OCI-LY1 (cell line): ENCODE data around the gene TMEM158.

Experiments
- H2AFZ ChIP-seq: fragments of 200-600 bp; sonication (generic), shearing (Covaris generic); 2 replicates; pipeline ENCODE4 v1.6.0; 2014; ENCODE audit warnings: antibody characterized with exemption, mild to moderate bottlenecking, low read length
- H3F3A ChIP-seq: fragments of 200-600 bp; sonication (generic), shearing (Covaris generic); 2 replicates; pipeline ENCODE4 v1.6.0; 2014; ENCODE audit warnings: mild to moderate bottlenecking, antibody characterized with exemption, low read length, moderate library complexity; ENCODE audit not compliant: insufficient read depth
- H3K27ac ChIP-seq: fragments of 200-600 bp; sonication (generic); 2 replicates; pipeline ENCODE4 v1.5.1; 2014; ENCODE audit warnings: low read length, mixed run types, mild to moderate bottlenecking, low read depth; ENCODE audit not compliant: poor library complexity, severe bottlenecking
- H3K27me3 ChIP-seq: fragments of 200-600 bp; sonication (generic); 2 replicates; pipeline ENCODE4 v1.6.0; 2014; ENCODE audit warnings: antibody characterized with exemption, mild to moderate bottlenecking, low read length, moderate library complexity; ENCODE audit not compliant: insufficient read depth
- H3K36me3 ChIP-seq: fragments of 200-600 bp; sonication (generic); 2 replicates; pipeline ENCODE4 v1.6.1; 2014; ENCODE audit warnings: mild to moderate bottlenecking, antibody characterized with exemption, low read length, moderate library complexity, mixed read lengths; ENCODE audit not compliant: insufficient read depth
- H3K4me1 ChIP-seq: fragments of 200-600 bp; sonication (generic); 2 replicates; pipeline ENCODE4 v1.5.1; 2014; ENCODE audit warnings: mild to moderate bottlenecking, low read length, moderate library complexity; ENCODE audit not compliant: insufficient read depth, severe bottlenecking
- H3K4me2 ChIP-seq: fragments of 200-600 bp; sonication (generic), shearing (Covaris generic); 2 replicates; pipeline ENCODE4 v1.6.1; 2014; ENCODE audit warnings: low read length
- H3K4me3 ChIP-seq: fragments of 200-600 bp; sonication (generic); 2 replicates; pipeline ENCODE4 v1.5.1; 2014; ENCODE audit warnings: low read length, low read depth, mild to moderate bottlenecking, mixed read lengths; ENCODE audit not compliant: poor library complexity, severe bottlenecking
- H3K79me2 ChIP-seq: fragments of 200-600 bp; shearing (Covaris generic); 2 replicates; pipeline ENCODE4 v1.6.1; 2016; ENCODE audit warnings: mixed run types, low read length, mixed read lengths; ENCODE audit not compliant: insufficient read depth
- H3K9ac ChIP-seq: fragments of 200-600 bp; sonication (generic), shearing (Covaris generic); 2 replicates; pipeline ENCODE4 v1.6.1; 2014; ENCODE audit warnings: mild to moderate bottlenecking, low read length, mixed read lengths
- H3K9me2 ChIP-seq: fragments of 200-600 bp; sonication (generic), shearing (Covaris generic); 2 replicates; pipeline ENCODE4 v1.6.1; 2014; ENCODE audit warnings: low read depth, mild to moderate bottlenecking, low read length, mixed read lengths
- H3K9me3 ChIP-seq: fragments of 200-600 bp; shearing (Covaris generic); 2 replicates; pipeline ENCODE4 v1.6.1; 2014; ENCODE audit warnings: low read length, mixed read lengths
- H4K20me1 ChIP-seq: fragments of 200-600 bp; sonication (generic), shearing (Covaris generic); 2 replicates; pipeline ENCODE4 v1.6.0; 2016; ENCODE audit warnings: mild to moderate bottlenecking, low read length; ENCODE audit not compliant: insufficient read depth
- CTCF ChIP-seq: fragments of 200-600 bp; sonication (generic), shearing (Covaris generic); IDR thresholded peaks from 2 replicates; pipeline ENCODE4 v1.5.1; 2017; ENCODE audit warnings: mild to moderate bottlenecking, antibody characterized with exemption, low read length, moderate library complexity, mixed read lengths
- EZH2 ChIP-seq: fragments of 200-600 bp; sonication (generic), shearing (Covaris generic); IDR thresholded peaks from 2 replicates; pipeline ENCODE4 v1.8.0; 2017; ENCODE audit warnings: borderline replicate concordance, mixed run types, mild to moderate bottlenecking, antibody characterized with exemption, low read length, moderate library complexity, mixed read lengths

The TMEM158 gene

GRCh38 chr3:45226206-45226915, at the start of gene TMEM158:
Gene TMEM158, minus strand, starts transcription at chr3:45226287. Its CDS starts 260 bp downstream, at chr3:45226027.
- no peak within 1 kb of the TSS for H3K9ac ChIP-seq
- H4K20me1 ChIP-seq: no peaks in the 10 kb centered on the region
- no peaks in the 10 kb centered on the region for H3K79me2 ChIP-seq
- 0 out of 2 replicates have a peak, but pooled peaks cover 6% of the 10 kb centered on the region for H3K27me3 ChIP-seq
- no peaks in the 10 kb centered on the region for H3K9me3 ChIP-seq
- H3K9me2 ChIP-seq: no peaks in the 10 kb centered on the region
- H3K4me2 ChIP-seq: peak within 1 kb of the TSS; percentile 50
- H3K36me3 ChIP-seq: no peaks in the 10 kb centered on the region
- no peak within 1 kb of the TSS for H2AFZ ChIP-seq
- no peak within 1 kb of the TSS for H3K27ac ChIP-seq
- H3F3A ChIP-seq: no peaks in the 10 kb centered on the region
- H3K4me3 ChIP-seq: peak within 1 kb of the TSS; percentile 31
- no peaks in the 10 kb centered on the region for H3K4me1 ChIP-seq
- TF ChIP-seq EZH2 (no peak), CTCF (no peak)

- Histone ChIP-seq H3K9ac (no peak overlapping the region), H3K4me2 (no peak overlapping the region), H3K79me2 (no peaks in the 10 kb centered on the region), H2AFZ (no peak overlapping the region), H3K27ac (no peak overlapping the region), H3K4me3 (no peak overlapping the region), H4K20me1 (no peaks in the 10 kb centered on the region), H3K27me3 (no peaks in the 10 kb centered on the region), H3K9me2 (no peaks in the 10 kb centered on the region), H3F3A (no peaks in the 10 kb centered on the region), H3K9me3 (no peaks in the 10 kb centered on the region), H3K4me1 (no peaks in the 10 kb centered on the region), H3K36me3 (no peaks in the 10 kb centered on the region)
- TF ChIP-seq EZH2 (no peak), CTCF (no peak)
Observed at GRCh38 chr3:45275006-45275704, 49.1 kb upstream of the TMEM158 start.

GRCh38 chr3:45273681-45274515, 47.8 kb upstream of the TMEM158 start:
- no peak overlapping the region for H3K4me2 ChIP-seq
- no peak overlapping the region for H2AFZ ChIP-seq
- no peaks in the 10 kb centered on the region for H3K27me3 ChIP-seq

More at GRCh38 chr3:45273681-45274515, 47.8 kb upstream of the TMEM158 start:
- no peaks in the 10 kb centered on the region for H3F3A ChIP-seq
- no peak overlapping the region for H3K27ac ChIP-seq
- no peaks in the 10 kb centered on the region for H3K79me2 ChIP-seq
- no peaks in the 10 kb centered on the region for H3K9me2 ChIP-seq
- TF ChIP-seq EZH2 (no peak), CTCF (no peak)
- no peaks in the 10 kb centered on the region for H3K4me1 ChIP-seq
- H3K9me3 ChIP-seq: no peaks in the 10 kb centered on the region
- H3K9ac ChIP-seq: no peak overlapping the region
- no peaks in the 10 kb centered on the region for H3K36me3 ChIP-seq
- no peaks in the 10 kb centered on the region for H4K20me1 ChIP-seq
- no peak overlapping the region for H3K4me3 ChIP-seq
